Heart right ventricle (tissue), 16 donors: ENCODE results near the gene PELI2. TPM values are rescaled to one million over a fixed set of nuclear protein-coding genes. Genes with fewer than 3 reads are reported as not detected.

ENCODE experiments used
- ATAC-seq, 8 donors: fragments of 200-7000 bp; cut with Tn5 transposase; one replicate each; pipeline ENCODE4 v1.9.1; 2020; ENCODE audit warnings: mild to moderate bottlenecking in 8 of 8, moderate library complexity in 8 of 8, moderate number of reproducible peaks in 1 of 8
- DNase-seq, 2 donors: peaks; one replicate each; pipeline ENCODE4 v3.0.0-alpha.2; 2020
- H3K27ac ChIP-seq, 10 donors: fragments of 200-600 bp; sonication (generic) in 2 of 10; one replicate each; pipeline versions ENCODE4 v1.5.0 to v1.8.0; 2020 to 2022; ENCODE audit warnings: mild to moderate bottlenecking in 3 of 10
- H3K27me3 ChIP-seq, 7 donors: fragments of 200-600 bp; one replicate each; pipeline ENCODE4 v1.8.0; 2021 to 2022; ENCODE audit warnings: mild to moderate bottlenecking in 2 of 7
- H3K36me3 ChIP-seq, 9 donors: fragments of 200-600 bp; sonication (generic) in 1 of 9; one replicate each; pipeline versions ENCODE4 v1.5.0 to v1.8.0; 2020 to 2022; ENCODE audit warnings: mild to moderate bottlenecking in 2 of 9
- H3K4me1 ChIP-seq, 9 donors: fragments of 200-600 bp; sonication (generic) in 1 of 9; one replicate each; pipeline versions ENCODE4 v1.5.0 to v1.8.0; 2020 to 2022; ENCODE audit warnings: mild to moderate bottlenecking in 4 of 9
- H3K4me3 ChIP-seq, 10 donors: fragments of 200-600 bp; sonication (generic) in 2 of 10; one replicate each; pipeline versions ENCODE4 v1.5.0 to v1.8.0; 2020 to 2022; ENCODE audit warnings: mild to moderate bottlenecking in 7 of 10, moderate library complexity in 2 of 10
- H3K9me3 ChIP-seq, 11 donors: fragments of 200-600 bp in 10 of 11; sonication (generic) in 2 of 11; one replicate each; pipeline versions ENCODE4 v1.5.0 to v1.8.0; 2013 to 2022; ENCODE audit warnings: mild to moderate bottlenecking in 2 of 11, control low read depth in 1 of 11, moderate library complexity in 1 of 11
- CTCF ChIP-seq, 9 donors: fragments of 200-600 bp; sonication (generic) in 2 of 9; IDR thresholded peaks; one replicate each; pipeline versions ENCODE4 v1.5.0 to v1.8.0; 2021 to 2022; ENCODE audit warnings: antibody characterized with exemption in 9 of 9, mild to moderate bottlenecking in 5 of 9, moderate library complexity in 1 of 9
- WGBS, 2 donors: extraction: QIAGEN DNeasy Blood & Tissue Kit; methylation state at CpG; one replicate each; pipeline ENCODE4 v1.1.7; 2013; ENCODE audit warnings: inconsistent platforms in 1 of 2; 5-methylcytosine and 5-hydroxymethylcytosine counted together
- intact Hi-C, 10 donors: fragments of 100-400 bp; cut with DNase I; formaldehyde crosslinking; loops; one replicate each; pipeline versions ENCODE4 v1.11.1 to v1.14.2; 2022
- polyA plus RNA-seq, 2 donors: library from polyadenylated mRNA; stranded (reverse); fragments of 200-250 nt; gene quantifications; one replicate each; pipeline ENCODE4 v1.2.3, GENCODE V29; 2013
- total RNA-seq, 10 donors: library from RNA; stranded (reverse); fragmentation: NEBNext Ultra II Directional in 3 of 10; extraction: Animal tissue kit (Norgen Biotek cat#: 25700) in 3 of 10; gene quantifications; one replicate each; pipeline versions ENCODE4 v1.2.1 to v1.2.4, GENCODE V29; 2021 to 2023
- donor health status: Arrhythmogenic right ventricular cardiomyopathy.
- donor health status: ischemic (EF 13 %, LVEDD 7.1; RV severe dilation, severe dysfunction).
- donor health status: healthy with polysubstance abuse.
- donor health status: DM: no; HTN: yes; CAD: no.
- donor health status: DM: no; HTN: no; CAD: no.
- donor health status: ischemic (EF 25% LVEDD 6.9; RV normal size, moderate dysfunction).
- donor health status: ischemic (EF 25% LVEDD 5.7; RV mildly dilated, moderate dysfunction).
- donor health status: healthy.
- donor health status: DM: yes; HTN: yes; CAD: no.
- donor health status: Ischemic cardiomyopathy.
- donor health status: ischemic (EF 35%, LVEDD 5.7; RV mildly dilated, moderate dysfunction).
- donor health status: nonischemic (EF 11% LVEDD 7.7; RV severe dilation, severe dysfunction).
- donor health status: DM: yes; HTN: yes; CAD: no.
- donor health status: PGD.
- donor health status: ischemic (EF 29% LVEDD 5.4; RV normal size, mild dysfunction).
- donor health status: nonischemic (EF 23%, LVEDD 6.1; RV moderate dilation, normal function).

The PELI2 gene
- total and polyA plus RNA-seq, 12 donors, result 0.87 to 4.9 (median 2.0) TPM

GRCh38 chr14:56099081-56099797 lies 19.0 kb upstream of the PELI2 start:
- H3K27me3 ChIP-seq, result peaks cover 0 to 11% (median 3%) of the 10 kb centered on the region in 7 donors
- WGBS, 2 donors, result 54 to 61% methylated on average over 7 of the region's 7 CpGs
- intact Hi-C loops, result no loop called here
- no peak for DNase-seq
- H3K36me3 ChIP-seq, result no peaks in the 10 kb centered on the region
- no peak for ATAC-seq
- H3K4me3 ChIP-seq, result no peak overlapping the region
- H3K4me1 ChIP-seq, result peaks cover 0 to 5% (median 0%) of the 10 kb centered on the region in 9 donors
- no peak overlapping the region for H3K27ac ChIP-seq
- H3K9me3 ChIP-seq, result peaks cover 0 to 2% (median 0%) of the 10 kb centered on the region in 11 donors
- no peak for TF ChIP-seq CTCF (IDR thresholded peaks at IDR 0.05)

GRCh38 chr14:56100556-56100955 lies 17.7 kb upstream of the PELI2 start:
- peaks cover 0 to under 1% (median 0%) of the 10 kb centered on the region in 11 donors for H3K9me3 ChIP-seq
- H3K4me1 ChIP-seq, result peaks cover 0 to 5% (median 0%) of the 10 kb centered on the region in 9 donors
- H3K36me3 ChIP-seq, result no peaks in the 10 kb centered on the region
- no peak overlapping the region for H3K4me3 ChIP-seq
- no peak for TF ChIP-seq CTCF (IDR thresholded peaks at IDR 0.05)
- WGBS, 2 donors, result 63 to 65% methylated on average over 3 of the region's 3 CpGs
- intact Hi-C loops, result loop anchor here in 1 of 10 donors (10.0 kb wide), 1 partner anchor 366 kb away; no protein-coding TSS in a partner anchor
- no peak for DNase-seq
- no peak for ATAC-seq
- no peak overlapping the region for H3K27ac ChIP-seq
- peaks cover 0 to 11% (median 2%) of the 10 kb centered on the region in 7 donors for H3K27me3 ChIP-seq

- Histone ChIP-seq H3K9me3 (no peaks in the 10 kb centered on the region), H3K36me3 (no peaks in the 10 kb centered on the region), H3K27me3 (no peaks in the 10 kb centered on the region), H3K27ac (no peak overlapping the region), H3K4me1 (peaks cover 0 to 5% (median 0%) of the 10 kb centered on the region in 9 donors), H3K4me3 (no peak overlapping the region)
- 68% methylated on average over 3 of the region's 3 CpGs for WGBS, 2 donors
- DNase-seq, result no peak
- intact Hi-C loops, result loop anchor here in 1 of 10 donors (10.0 kb wide), 1 partner anchor 368 kb away; no protein-coding TSS in a partner anchor
- no peak for ATAC-seq
- no peak for TF ChIP-seq CTCF (IDR thresholded peaks at IDR 0.05)
These were observed 15.3 kb upstream of the PELI2 start for GRCh38 chr14:56102941-56103340.

GRCh38 chr14:56107615-56108014 lies 10.6 kb upstream of the PELI2 start:
- Histone ChIP-seq H3K36me3 (no peaks in the 10 kb centered on the region), H3K4me3 (no peak overlapping the region), H3K9me3 (no peaks in the 10 kb centered on the region), H3K4me1 (peaks cover 0 to 2% (median 0%) of the 10 kb centered on the region in 9 donors), H3K27ac (no peak overlapping the region), H3K27me3 (no peaks in the 10 kb centered on the region)
- ATAC-seq, result no peak
- DNase-seq, result no peak
- WGBS, 2 donors, result 73 to 83% methylated on average over 5 of the region's 5 CpGs
- intact Hi-C loops, result loop anchor here in 1 of 10 donors (10.0 kb wide), 1 partner anchor 373 kb away; no protein-coding TSS in a partner anchor
- no peak for TF ChIP-seq CTCF (IDR thresholded peaks at IDR 0.05)
